ENCODE data around the gene SLC35F3. TPM values are rescaled to one million over a fixed set of nuclear protein-coding genes. Genes with fewer than 3 reads are reported as not detected.
A peak's percentile ranks its signal among the peaks of the same experiment; 100 is the strongest.
"Not testable (repeated sequence)": the region's sequence is repeated elsewhere in the genome, so short reads cannot be mapped to it uniquely, and the experiment has no call there.

Gene SLC35F3
- total and polyA plus RNA-seq, 3 experiments from 2014 or later: 0.21 to 7.8 (median 6.9) TPM

DNA sequence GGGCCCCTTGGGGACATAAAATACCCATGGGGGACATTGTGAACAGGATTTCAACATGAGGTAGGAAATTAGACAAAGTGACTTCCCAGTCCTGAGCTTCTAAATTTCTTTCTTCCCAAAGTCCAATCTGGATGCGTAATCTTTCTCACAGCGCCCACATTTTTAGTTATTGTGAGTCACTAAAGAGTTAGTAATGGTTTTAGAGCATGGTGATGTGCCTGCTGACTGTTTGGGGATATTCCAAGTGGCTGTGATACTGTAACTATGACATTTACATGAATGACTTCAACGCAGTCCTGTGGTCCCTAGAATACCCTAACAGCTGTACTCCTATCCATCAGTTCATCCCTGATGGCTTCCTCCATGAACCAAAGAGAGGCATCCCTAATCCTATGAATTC, 244.7 kb downstream of the SLC35F3 start:
- ChIA-PET POLR2A (no interaction called here), CTCF (no interaction called here)
- no peaks in the 10 kb centered on the region for H3K27me3 ChIP-seq (ENCODE audit: insufficient read depth, low read length, poor library complexity, severe bottlenecking)
- peaks cover 0 to 5% (median 4%) of the 10 kb centered on the region in 3 donors for H3K36me3 Mint-ChIP-seq
- no peak overlapping the region for H3K27ac ChIP-seq (ENCODE audit: low read depth, low read length)
- peaks cover 0 to 8% (median 3%) of the 10 kb centered on the region in 5 donors for H3K9me3 Mint-ChIP-seq
- no peak overlapping the region for H3K4me3 ChIP-seq (ENCODE audit: low read length)
- peaks cover 7 to 60% of the 10 kb centered on the region in 2 donors for H3K27me3 Mint-ChIP-seq
- no peak for DNase-seq
- H3K9me3 ChIP-seq (ENCODE audit: low read length): no peaks in the 10 kb centered on the region
- peaks cover 0 to 5% (median 0%) of the 10 kb centered on the region in 3 donors for H3K4me1 Mint-ChIP-seq
- H3K4me3 Mint-ChIP-seq: no peak overlapping the region
- no peaks in the 10 kb centered on the region for H3K4me1 ChIP-seq (ENCODE audit: insufficient read depth, low read length)
- H3K36me3 ChIP-seq (ENCODE audit: insufficient read depth, low read length): no peaks in the 10 kb centered on the region
- H3K27ac Mint-ChIP-seq: no peak overlapping the region

DNA sequence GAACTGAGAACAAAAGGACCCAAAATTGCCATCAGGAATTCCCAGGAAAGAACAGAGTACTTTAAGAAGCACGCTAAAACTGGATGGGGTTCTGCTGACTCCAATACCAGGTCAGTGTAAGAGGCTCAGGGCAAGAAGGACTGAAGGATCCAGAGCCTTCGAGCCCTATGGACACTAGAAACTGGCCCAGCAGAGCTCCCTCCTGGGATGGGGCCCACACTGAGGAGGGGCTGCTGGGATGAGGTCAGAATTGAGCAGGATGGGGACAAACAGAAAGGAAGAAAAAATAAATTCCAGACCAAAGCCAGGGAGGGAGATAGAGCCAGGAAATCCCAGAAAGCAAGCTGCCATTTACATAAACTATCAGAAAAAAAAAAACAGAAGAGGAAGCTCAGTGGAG, 246.4 kb downstream of the SLC35F3 start:
- Mint-ChIP-seq H3K27me3 (peaks cover 7 to 46% of the 10 kb centered on the region in 2 donors), H3K9me3 (peaks cover 0 to 8% (median 3%) of the 10 kb centered on the region in 5 donors), H3K4me1 (peaks cover 0 to 5% (median 0%) of the 10 kb centered on the region in 3 donors), H3K4me3 (no peak overlapping the region), H3K27ac (no peak overlapping the region), H3K36me3 (peaks cover 0 to 5% (median 4%) of the 10 kb centered on the region in 3 donors)
- Histone ChIP-seq H3K27ac (ENCODE audit: low read depth, low read length) (no peak overlapping the region), H3K36me3 (ENCODE audit: insufficient read depth, low read length) (no peaks in the 10 kb centered on the region), H3K4me1 (ENCODE audit: insufficient read depth, low read length) (no peaks in the 10 kb centered on the region), H3K9me3 (ENCODE audit: low read length) (no peaks in the 10 kb centered on the region), H3K27me3 (ENCODE audit: insufficient read depth, low read length, poor library complexity, severe bottlenecking) (no peaks in the 10 kb centered on the region), H3K4me3 (ENCODE audit: low read length) (no peak overlapping the region)
- DNase-seq: no peak
- ChIA-PET CTCF (no interaction called here), POLR2A (no interaction called here)

DNA sequence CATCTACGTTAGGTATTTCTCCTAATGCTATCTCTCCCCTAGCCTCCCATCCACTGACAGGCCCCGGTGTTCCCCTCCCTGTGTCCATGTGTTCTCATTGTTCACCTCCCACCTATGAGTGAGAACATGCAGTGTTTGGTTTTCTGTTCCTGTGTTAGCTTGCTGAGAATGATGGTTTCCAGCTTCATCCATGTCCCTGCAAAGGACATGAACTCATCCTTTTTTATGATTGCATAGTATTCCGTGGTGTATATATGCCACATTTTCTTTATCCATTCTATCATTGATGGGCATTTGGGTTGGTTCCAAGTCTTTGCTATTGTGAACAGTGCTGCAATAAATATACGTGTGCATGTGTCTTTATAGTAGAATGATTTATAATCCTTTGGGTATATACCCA, 247.9 kb downstream of the SLC35F3 start:
- H3K27me3 Mint-ChIP-seq: peaks cover 4 to 42% of the 10 kb centered on the region in 2 donors
- H3K9me3 Mint-ChIP-seq: not testable (repeated sequence)

DNA sequence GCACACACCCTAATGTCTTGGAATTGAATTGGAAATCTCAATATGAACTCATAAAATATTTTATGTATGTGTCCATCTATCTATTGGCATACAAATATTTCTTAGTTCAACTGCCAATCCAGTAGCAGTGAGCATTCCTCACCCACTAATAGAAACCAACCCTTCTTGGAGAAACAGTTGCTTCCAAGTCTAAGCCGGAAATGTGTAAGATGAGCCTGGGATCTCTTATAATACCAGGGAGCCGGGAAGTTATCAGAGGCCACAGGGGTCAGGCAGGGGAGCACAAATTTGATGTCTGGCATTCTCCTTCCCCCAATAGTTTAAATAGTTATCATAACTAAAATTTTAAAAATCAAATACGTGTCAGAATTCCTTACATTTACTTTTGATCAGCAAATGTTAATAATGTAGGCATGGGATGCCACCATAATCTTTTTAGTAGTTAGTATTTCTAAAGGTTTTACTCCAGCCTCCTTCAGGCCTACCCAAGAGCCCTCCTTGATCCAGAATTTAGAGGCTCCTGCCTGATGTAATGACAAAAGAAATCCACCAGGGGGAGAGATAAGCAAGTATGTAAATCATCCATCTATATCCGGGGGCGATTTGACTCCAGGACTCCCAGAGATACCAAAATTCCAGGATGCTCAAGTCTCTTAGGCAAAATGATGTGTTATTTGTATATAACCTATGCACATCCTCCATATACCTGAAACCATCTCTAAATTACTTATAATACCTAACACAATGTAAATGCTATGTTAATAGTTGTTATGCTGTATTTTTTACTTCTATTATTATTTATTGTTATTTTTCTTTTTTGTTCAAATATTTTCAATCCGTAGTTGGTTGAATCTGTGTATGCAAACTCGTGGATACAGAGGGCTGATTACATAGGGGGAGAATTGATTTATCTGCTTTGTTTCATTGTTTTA, 250.1 kb downstream of the SLC35F3 start:
- no peaks in the 10 kb centered on the region for H3K27me3 ChIP-seq (ENCODE audit: insufficient read depth, low read length, poor library complexity, severe bottlenecking)
- H3K4me3 ChIP-seq (ENCODE audit: low read length): no peak overlapping the region
- ChIA-PET POLR2A (no interaction called here), CTCF (no interaction called here)
- no peaks in the 10 kb centered on the region for H3K9me3 ChIP-seq (ENCODE audit: low read length)
- Mint-ChIP-seq H3K36me3 (peaks cover 0 to 2% (median 0%) of the 10 kb centered on the region in 3 donors), H3K27me3 (peaks cover 0 to 21% of the 10 kb centered on the region in 2 donors), H3K27ac (no peak overlapping the region), H3K9me3 (no peaks in the 10 kb centered on the region), H3K4me3 (no peak overlapping the region), H3K4me1 (no peaks in the 10 kb centered on the region)
- H3K36me3 ChIP-seq (ENCODE audit: insufficient read depth, low read length): no peaks in the 10 kb centered on the region
- DNase-seq: peak in 2 of 5 donors; percentile 11 to 12
- H3K27ac ChIP-seq (ENCODE audit: low read depth, low read length): no peak overlapping the region
- H3K4me1 ChIP-seq (ENCODE audit: insufficient read depth, low read length): no peaks in the 10 kb centered on the region

More for the DNA sequence above, 247.9 kb downstream of the SLC35F3 start:
- H3K36me3 Mint-ChIP-seq; H3K9me3 ChIP-seq (ENCODE audit: low read length); H3K4me3 Mint-ChIP-seq; H3K27ac Mint-ChIP-seq; H3K36me3 ChIP-seq (ENCODE audit: insufficient read depth, low read length); H3K27ac ChIP-seq (ENCODE audit: low read depth, low read length); H3K4me1 Mint-ChIP-seq; POLR2A ChIA-PET; H3K27me3 ChIP-seq (ENCODE audit: insufficient read depth, low read length, poor library complexity, severe bottlenecking); H3K4me1 ChIP-seq (ENCODE audit: insufficient read depth, low read length); H3K4me3 ChIP-seq (ENCODE audit: low read length); DNase-seq; CTCF ChIA-PET: not testable (repeated sequence)

DNA sequence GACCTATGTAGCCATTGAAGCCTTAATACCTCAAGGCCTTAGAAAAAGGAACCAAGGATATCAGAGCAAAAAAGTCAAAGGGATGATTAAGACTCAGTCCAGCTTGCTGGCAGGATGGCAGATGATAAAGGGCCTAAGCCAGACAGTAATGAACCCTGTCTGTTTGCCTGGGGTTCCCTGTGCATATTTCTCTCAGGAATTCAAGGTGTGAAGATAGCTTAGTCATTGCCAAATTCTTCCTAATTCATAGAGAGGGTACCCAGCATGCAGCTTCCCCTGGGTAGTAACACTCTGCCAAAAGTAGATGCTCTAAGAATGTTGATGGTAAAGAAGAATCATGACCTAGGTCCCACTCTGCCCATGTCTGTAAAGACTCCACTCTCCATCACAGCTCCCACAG, 258.2 kb downstream of the SLC35F3 start:
- H3K4me3 ChIP-seq (ENCODE audit: low read length): no peak overlapping the region
- Mint-ChIP-seq H3K36me3 (no peaks in the 10 kb centered on the region), H3K27ac (no peak overlapping the region), H3K4me3 (no peak overlapping the region), H3K27me3 (peaks cover 1 to 15% of the 10 kb centered on the region in 2 donors), H3K9me3 (no peaks in the 10 kb centered on the region), H3K4me1 (no peaks in the 10 kb centered on the region)
- no peak for DNase-seq
- no peaks in the 10 kb centered on the region for H3K4me1 ChIP-seq (ENCODE audit: insufficient read depth, low read length)
- H3K36me3 ChIP-seq (ENCODE audit: insufficient read depth, low read length): no peaks in the 10 kb centered on the region
- H3K27me3 ChIP-seq (ENCODE audit: insufficient read depth, low read length, poor library complexity, severe bottlenecking): no peaks in the 10 kb centered on the region
- no peaks in the 10 kb centered on the region for H3K9me3 ChIP-seq (ENCODE audit: low read length)
- ChIA-PET CTCF (no interaction called here), POLR2A (no interaction called here)
- no peak overlapping the region for H3K27ac ChIP-seq (ENCODE audit: low read depth, low read length)

DNA sequence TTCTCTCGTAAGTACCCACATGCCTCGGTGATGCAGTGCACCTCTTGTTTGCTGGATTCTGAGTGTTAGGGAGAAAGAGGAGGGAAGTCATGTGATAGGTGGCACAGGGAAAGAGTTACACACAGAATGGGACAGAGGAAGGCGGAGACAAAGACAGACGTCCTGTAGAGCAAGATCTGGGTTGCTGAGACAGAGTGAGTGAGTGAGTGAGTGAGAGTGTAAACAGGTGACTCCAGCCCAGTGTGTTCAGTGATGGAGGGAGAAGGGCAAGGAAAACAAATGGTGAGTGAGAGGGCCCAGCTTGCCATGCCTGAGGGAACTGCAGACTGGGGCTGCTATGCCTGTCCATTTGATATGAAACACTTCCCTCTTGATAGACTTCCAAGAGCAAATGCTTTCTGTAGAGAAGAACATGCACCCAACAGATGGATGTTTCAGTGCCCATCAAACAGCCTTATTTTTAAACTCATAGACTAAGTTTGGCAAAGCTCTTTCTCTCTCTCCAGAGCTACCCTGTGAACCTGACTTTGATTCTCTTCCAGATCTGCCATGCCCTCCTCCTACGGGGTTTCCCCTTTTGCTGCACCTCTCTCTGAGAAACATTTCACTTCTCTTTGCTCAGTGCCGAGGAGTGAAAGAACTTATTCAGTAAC, 258.9 kb downstream of the SLC35F3 start:
- H3K36me3 ChIP-seq (ENCODE audit: insufficient read depth, low read length): no peaks in the 10 kb centered on the region
- no peak overlapping the region for H3K27ac ChIP-seq (ENCODE audit: low read depth, low read length)
- Mint-ChIP-seq H3K9me3 (no peaks in the 10 kb centered on the region), H3K27ac (peak overlapping the region in 1 of 8 donors; percentile 21), H3K4me1 (no peaks in the 10 kb centered on the region), H3K36me3 (no peaks in the 10 kb centered on the region), H3K27me3 (peaks cover 1 to 15% of the 10 kb centered on the region in 2 donors), H3K4me3 (no peak overlapping the region)
- no peak for DNase-seq
- H3K4me1 ChIP-seq (ENCODE audit: insufficient read depth, low read length): no peaks in the 10 kb centered on the region
- CTCF ChIA-PET: no interaction called here
- no peaks in the 10 kb centered on the region for H3K27me3 ChIP-seq (ENCODE audit: insufficient read depth, low read length, poor library complexity, severe bottlenecking)
- POLR2A ChIA-PET: no interaction called here
- no peaks in the 10 kb centered on the region for H3K9me3 ChIP-seq (ENCODE audit: low read length)
- H3K4me3 ChIP-seq (ENCODE audit: low read length): no peak overlapping the region

DNA sequence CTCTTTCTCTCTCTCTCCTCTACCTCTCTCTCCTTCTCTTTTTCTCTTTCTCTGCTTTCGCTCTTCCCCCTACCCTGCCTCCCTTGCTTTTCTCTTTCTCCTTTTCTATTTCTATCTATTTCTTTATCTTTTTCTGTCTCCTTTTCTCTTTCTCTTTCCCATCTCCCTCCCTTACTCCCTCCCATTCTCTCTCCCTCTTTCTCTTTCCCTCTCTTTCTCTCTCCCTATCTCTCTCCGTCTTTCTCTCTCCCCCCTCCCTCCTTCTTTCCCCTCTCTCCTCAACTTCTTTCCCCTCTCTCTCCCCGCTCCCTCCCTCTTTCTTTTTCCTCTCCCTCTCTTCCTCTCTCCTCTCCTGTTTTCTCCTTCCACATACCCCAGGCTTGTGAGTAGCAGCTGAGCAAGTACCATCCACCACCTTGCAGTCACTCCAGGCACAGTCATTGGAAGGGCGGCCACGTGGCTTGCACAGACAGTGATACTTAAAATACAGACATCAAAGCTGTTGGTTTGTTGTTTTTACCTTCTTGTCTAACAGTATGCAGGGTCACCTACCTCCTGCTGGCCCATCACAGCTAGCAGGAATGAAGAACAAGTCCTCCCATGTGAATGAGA, 259.7 kb downstream of the SLC35F3 start:
- Histone ChIP-seq H3K27me3 (ENCODE audit: insufficient read depth, low read length, poor library complexity, severe bottlenecking) (no peaks in the 10 kb centered on the region), H3K4me3 (ENCODE audit: low read length) (no peak overlapping the region), H3K9me3 (ENCODE audit: low read length) (no peaks in the 10 kb centered on the region), H3K27ac (ENCODE audit: low read depth, low read length) (no peak overlapping the region), H3K4me1 (ENCODE audit: insufficient read depth, low read length) (no peaks in the 10 kb centered on the region), H3K36me3 (ENCODE audit: insufficient read depth, low read length) (no peaks in the 10 kb centered on the region)
- peaks cover 1 to 19% of the 10 kb centered on the region in 2 donors for H3K27me3 Mint-ChIP-seq
- no peaks in the 10 kb centered on the region for H3K9me3 Mint-ChIP-seq
- CTCF ChIA-PET: no interaction called here
- H3K4me1 Mint-ChIP-seq: no peaks in the 10 kb centered on the region
- H3K36me3 Mint-ChIP-seq: no peaks in the 10 kb centered on the region
- no peak overlapping the region for H3K4me3 Mint-ChIP-seq
- no peak for DNase-seq
- POLR2A ChIA-PET: no interaction called here
- H3K27ac Mint-ChIP-seq: no peak overlapping the region

DNA sequence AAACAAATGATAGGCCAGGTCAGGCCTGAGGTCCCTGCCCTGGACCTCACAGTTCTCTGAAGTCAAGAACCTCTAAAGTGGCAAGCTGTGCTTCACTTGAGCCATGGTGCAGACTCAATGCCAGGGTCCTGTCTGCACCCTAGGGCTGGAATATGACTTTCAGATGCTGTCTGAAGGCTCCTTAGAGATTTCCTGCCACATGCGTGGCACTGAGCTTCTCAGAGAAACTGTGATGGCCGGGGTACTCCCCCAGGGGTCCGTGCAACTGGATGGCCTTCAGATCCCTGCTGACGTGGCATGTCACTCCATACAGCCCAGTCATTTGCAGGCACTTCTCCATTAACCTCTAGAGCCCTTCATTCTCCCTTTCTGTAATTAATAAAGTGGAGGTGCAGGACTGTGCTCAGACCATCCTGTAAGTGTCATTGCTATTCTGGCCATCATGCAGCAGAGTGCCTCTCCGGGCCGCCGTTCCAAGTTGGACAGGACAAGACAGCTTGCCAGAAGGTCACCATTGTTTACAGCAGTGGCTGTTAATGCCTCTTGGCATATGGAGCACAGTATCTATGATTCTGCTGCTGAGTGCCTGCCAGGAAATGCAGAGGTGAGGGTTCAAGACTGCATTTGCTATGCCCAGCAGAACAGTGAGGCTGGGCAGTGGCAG, 263.7 kb downstream of the SLC35F3 start:
- no peaks in the 10 kb centered on the region for H3K36me3 ChIP-seq (ENCODE audit: insufficient read depth, low read length)
- H3K27me3 Mint-ChIP-seq: peaks cover 1 to 17% of the 10 kb centered on the region in 2 donors
- no peaks in the 10 kb centered on the region for H3K9me3 Mint-ChIP-seq
- H3K4me1 Mint-ChIP-seq: peaks cover 10 to 14% (median 12%) of the 10 kb centered on the region in 3 donors
- ChIA-PET CTCF (no interaction called here), POLR2A (no interaction called here)
- H3K27ac ChIP-seq (ENCODE audit: low read depth, low read length): no peak overlapping the region
- H3K27me3 ChIP-seq (ENCODE audit: insufficient read depth, low read length, poor library complexity, severe bottlenecking): no peaks in the 10 kb centered on the region
- DNase-seq: no peak
- no peaks in the 10 kb centered on the region for H3K9me3 ChIP-seq (ENCODE audit: low read length)
- H3K4me3 ChIP-seq (ENCODE audit: low read length): no peak overlapping the region
- H3K36me3 Mint-ChIP-seq: no peaks in the 10 kb centered on the region
- H3K27ac Mint-ChIP-seq: no peak overlapping the region
- no peak overlapping the region for H3K4me3 Mint-ChIP-seq
- peaks cover 11% of the 10 kb centered on the region for H3K4me1 ChIP-seq (ENCODE audit: insufficient read depth, low read length)
